ENCODE results near the gene TTC28.
"Not testable (repeated sequence)": the region's sequence is repeated elsewhere in the genome, so short reads cannot be mapped to it uniquely, and the experiment has no call there.

DNA sequence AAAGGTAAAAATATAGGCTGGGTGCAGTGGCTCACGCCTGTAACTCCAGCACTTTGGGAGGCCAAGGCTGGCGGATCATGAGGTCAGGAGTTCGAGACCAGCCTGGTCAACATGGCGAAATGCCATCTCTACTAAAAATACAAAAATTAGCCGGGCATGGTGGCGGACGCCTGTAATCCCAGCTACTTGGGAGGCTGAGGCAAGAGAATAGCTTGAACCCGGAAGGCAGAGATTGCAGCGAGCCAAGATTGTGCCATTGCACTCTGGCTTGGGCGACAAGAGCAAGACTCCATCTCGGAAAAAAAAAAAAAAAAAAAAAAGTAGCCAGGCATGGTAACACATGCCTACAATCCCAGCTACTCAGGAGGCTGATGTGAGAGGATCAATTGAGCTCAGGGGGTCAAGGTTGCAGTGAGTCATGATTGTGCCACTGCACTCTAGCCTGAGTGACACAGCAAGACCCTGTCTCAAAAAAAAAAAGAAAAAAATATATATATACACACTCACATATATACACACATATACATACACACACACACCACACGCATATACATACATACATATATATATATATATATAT lies 112.6 kb downstream of the TTC28 start:
- TF ChIP-seq, protein P1, sequence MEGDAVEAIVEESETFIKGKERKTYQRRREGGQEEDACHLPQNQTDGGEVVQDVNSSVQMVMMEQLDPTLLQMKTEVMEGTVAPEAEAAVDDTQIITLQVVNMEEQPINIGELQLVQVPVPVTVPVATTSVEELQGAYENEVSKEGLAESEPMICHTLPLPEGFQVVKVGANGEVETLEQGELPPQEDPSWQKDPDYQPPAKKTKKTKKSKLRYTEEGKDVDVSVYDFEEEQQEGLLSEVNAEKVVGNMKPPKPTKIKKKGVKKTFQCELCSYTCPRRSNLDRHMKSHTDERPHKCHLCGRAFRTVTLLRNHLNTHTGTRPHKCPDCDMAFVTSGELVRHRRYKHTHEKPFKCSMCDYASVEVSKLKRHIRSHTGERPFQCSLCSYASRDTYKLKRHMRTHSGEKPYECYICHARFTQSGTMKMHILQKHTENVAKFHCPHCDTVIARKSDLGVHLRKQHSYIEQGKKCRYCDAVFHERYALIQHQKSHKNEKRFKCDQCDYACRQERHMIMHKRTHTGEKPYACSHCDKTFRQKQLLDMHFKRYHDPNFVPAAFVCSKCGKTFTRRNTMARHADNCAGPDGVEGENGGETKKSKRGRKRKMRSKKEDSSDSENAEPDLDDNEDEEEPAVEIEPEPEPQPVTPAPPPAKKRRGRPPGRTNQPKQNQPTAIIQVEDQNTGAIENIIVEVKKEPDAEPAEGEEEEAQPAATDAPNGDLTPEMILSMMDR (IDR thresholded peaks at IDR 0.05; ENCODE audit: insufficient read depth, low read length, poor library complexity, severe bottlenecking) = not testable (repeated sequence)
- not testable (repeated sequence) for TF ChIP-seq EZH2phosphoT487 (conservative IDR thresholded peaks at IDR 0.05; ENCODE audit: low read length)

All from SU-DHL-6 (cell line).